Measurements from ENCODE around the gene VILL.

- no peak for TF ChIP-seq CTCF (IDR thresholded peaks at IDR 0.05; ENCODE audit: insufficient read depth, low read depth, low read length)
- TF ChIP-seq EZH2 (IDR thresholded peaks at IDR 0.05; ENCODE audit: insufficient read depth, low read length): no peak
Measured at GRCh38 chr3:37994639-37994972, 4.0 kb downstream of the VILL start.

All from astrocyte (in vitro differentiated cells and primary cell).